Coronary artery (tissue), 2 donors: ENCODE measurements around the gene RENBP.

ENCODE experiments used
- DNase-seq: peaks from one replicate; pipeline ENCODE4 v3.0.0-alpha.2; 2017; ENCODE audit warnings: low spot score
- H3K27ac ChIP-seq, 2 donors: fragments of 200-600 bp; sonication (generic); one replicate each; pipeline ENCODE4 v1.5.1; 2016 to 2019
- H3K4me3 ChIP-seq: fragments of 200-600 bp; sonication (generic); 2 replicates; pipeline ENCODE4 v1.5.1; 2016; ENCODE audit warnings: mild to moderate bottlenecking, moderate library complexity
- CTCF ChIP-seq: fragments of 200-600 bp; sonication (generic); IDR thresholded peaks from one replicate; pipeline ENCODE4 v1.5.1; 2019; ENCODE audit warnings: antibody characterized with exemption

Gene RENBP

GRCh38 chrX:153944140-153944799 lies at the start of gene RENBP:
Gene RENBP, minus strand, starts transcription at chrX:153944643. Its CDS starts 33 bp downstream, at chrX:153944610.
- Histone ChIP-seq H3K27ac (peak within 1 kb of the TSS; percentile 37 to 66), H3K4me3 (peak within 1 kb of the TSS; percentile 65)
- no peak for DNase-seq
- TF ChIP-seq CTCF, result no peak

GRCh38 chrX:153993978-153994377 lies 49.5 kb upstream of the RENBP start:
- no peak for DNase-seq
- no peak for TF ChIP-seq CTCF
- H3K27ac ChIP-seq, result no peak overlapping the region
- H3K4me3 ChIP-seq, result no peak overlapping the region

GRCh38 chrX:153993079-153993478 lies 48.6 kb upstream of the RENBP start:
- Histone ChIP-seq H3K27ac (no peak overlapping the region), H3K4me3 (no peak overlapping the region)
- TF ChIP-seq CTCF, result no peak
- DNase-seq, result no peak

DNA sequence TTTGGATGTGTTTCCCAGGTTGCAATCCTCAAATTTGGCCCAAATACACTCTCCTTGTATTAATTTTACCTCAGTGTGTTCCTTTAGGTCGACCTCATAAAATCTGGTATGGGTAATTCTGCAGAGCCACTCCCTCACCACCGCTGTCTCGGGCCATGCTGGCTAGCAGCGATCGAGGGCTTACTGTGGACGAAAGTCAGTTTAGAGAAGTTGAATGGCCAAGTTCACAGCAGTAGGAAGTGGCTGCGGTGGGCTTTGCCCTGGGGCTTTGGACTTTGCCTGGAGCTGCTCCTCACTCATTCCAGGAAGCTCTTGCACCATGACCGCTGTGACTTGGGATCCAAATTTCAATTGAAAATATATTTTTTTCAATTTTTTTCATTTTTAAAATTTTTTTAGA lies 47.7 kb upstream of the RENBP start:
- Histone ChIP-seq H3K4me3 (no peak overlapping the region), H3K27ac (no peak overlapping the region)
- TF ChIP-seq CTCF, result no peak
- DNase-seq, result no peak

DNA sequence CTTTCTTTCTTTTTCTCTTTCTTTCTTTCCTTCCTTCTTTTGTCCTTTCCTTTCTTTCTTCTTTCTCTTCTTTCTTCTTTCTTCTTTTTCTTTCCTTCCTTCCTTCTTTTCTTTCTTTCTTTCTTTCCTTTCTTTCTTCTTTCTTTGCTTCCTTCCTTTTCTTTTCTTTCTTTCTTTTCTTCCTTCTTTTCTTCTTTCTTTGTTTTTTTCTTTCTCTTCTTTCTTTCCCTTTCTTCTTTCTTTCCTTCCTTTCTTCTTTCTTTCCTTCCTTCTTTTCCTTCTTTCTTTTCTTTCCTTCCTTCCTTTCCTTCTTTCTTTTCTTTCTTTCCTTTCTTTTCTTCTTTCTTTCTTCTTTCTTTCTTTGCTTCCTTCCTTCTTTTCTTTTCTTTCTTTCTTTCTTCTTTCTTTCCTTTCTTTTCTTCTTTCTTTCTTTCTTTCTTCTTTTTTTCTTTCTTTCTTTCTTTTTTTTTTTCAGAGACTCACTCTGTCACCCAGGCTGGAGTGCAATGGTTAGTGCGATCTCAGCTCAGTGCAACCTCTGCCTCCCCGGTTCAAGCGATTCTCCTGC lies 46.7 kb upstream of the RENBP start:
- no peak for TF ChIP-seq CTCF
- no peak for DNase-seq
- Histone ChIP-seq H3K4me3 (no peak overlapping the region), H3K27ac (no peak overlapping the region)

GRCh38 chrX:153989973-153990655 lies 45.7 kb upstream of the RENBP start:
- no peak for DNase-seq
- no peak for TF ChIP-seq CTCF
- Histone ChIP-seq H3K4me3 (no peak overlapping the region), H3K27ac (no peak overlapping the region)

GRCh38 chrX:153988493-153988892 lies 44.0 kb upstream of the RENBP start:
- TF ChIP-seq CTCF, result no peak
- no peak for DNase-seq
- Histone ChIP-seq H3K27ac (no peak overlapping the region), H3K4me3 (no peak overlapping the region)
